A673 (cell line): ENCODE results near the gene SARS1. TPM values are rescaled to one million over a fixed set of nuclear protein-coding genes. Genes with fewer than 3 reads are reported as not detected.

Source experiments
- BruUV-seq: library from RNA; stranded (reverse); fragments of 400-500 nt; replicated peaks from 2 replicates; lab custom pipeline; 2021; lab: Mats Ljungman, UMichigan
- CTCF ChIA-PET: fragments of 300-600 bp; sonication (Branson Sonifier 250); formaldehyde crosslinking; loops from one replicate; lab custom pipeline; 2022; ENCODE audit warnings: antibody characterized with exemption; lab: Charles Lee
- POLR2A ChIA-PET: fragments of 300-600 bp; sonication (Branson Sonifier 250); formaldehyde crosslinking; loops from one replicate; lab custom pipeline; 2022; ENCODE audit warnings: antibody characterized with exemption; ENCODE audit not compliant: low non-redundant PET; lab: Charles Lee
- DNase-seq: peaks from one replicate; pipeline ENCODE4 v3.0.0-alpha.2; 2015; ENCODE audit warnings: low spot score
- H3K27ac ChIP-seq: fragments of 200-600 bp; sonication (generic); 2 replicates; pipeline ENCODE4 v1.5.1; 2016; ENCODE audit warnings: mixed run types, low read depth, mild to moderate bottlenecking, mixed read lengths, antibody characterized with exemption, low read length; ENCODE audit not compliant: poor library complexity, severe bottlenecking
- H3K27me3 ChIP-seq: fragments of 200-600 bp; sonication (generic); replicated peaks from 2 replicates; pipeline ENCODE4 v1.6.1; 2017; ENCODE audit warnings: mixed run types, low read depth, mild to moderate bottlenecking, mixed read lengths, antibody characterized with exemption, low read length; ENCODE audit not compliant: insufficient read depth, poor library complexity
- H3K36me3 ChIP-seq: fragments of 200-600 bp; sonication (generic); 2 replicates; pipeline ENCODE4 v1.6.1; 2016; ENCODE audit warnings: mixed run types, mild to moderate bottlenecking, mixed read lengths, antibody characterized with exemption, low read length; ENCODE audit not compliant: insufficient read depth, poor library complexity, severe bottlenecking
- H3K4me1 ChIP-seq: fragments of 200-600 bp; sonication (generic); 2 replicates; pipeline ENCODE4 v1.6.1; 2017; ENCODE audit warnings: mixed run types, mild to moderate bottlenecking, mixed read lengths, antibody characterized with exemption, low read length; ENCODE audit not compliant: insufficient read depth, poor library complexity, severe bottlenecking
- H3K4me3 ChIP-seq: fragments of 200-600 bp; sonication (generic); 2 replicates; pipeline ENCODE4 v1.5.1; 2016; ENCODE audit warnings: low read depth, mixed run types, mild to moderate bottlenecking, mixed read lengths, low read length; ENCODE audit not compliant: poor library complexity, severe bottlenecking
- H3K9me3 ChIP-seq: fragments of 200-600 bp; sonication (generic); 2 replicates; pipeline ENCODE4 v1.6.1; 2016; ENCODE audit warnings: mixed run types, low read depth, mild to moderate bottlenecking, mixed read lengths, antibody characterized with exemption, low read length; ENCODE audit not compliant: poor library complexity, severe bottlenecking
- CTCF ChIP-seq: fragments of 300-800, 200-600 bp; sonication (generic); conservative IDR thresholded peaks from 2 replicates; pipeline ENCODE4 v1.5.1; 2017; ENCODE audit warnings: low read depth, mild to moderate bottlenecking, antibody characterized with exemption, low read length, moderate library complexity, mixed read lengths
- EZH2 ChIP-seq: fragments of 200-600 bp; sonication (generic); IDR thresholded peaks from 2 replicates; pipeline ENCODE4 v1.6.1; 2017; ENCODE audit warnings: borderline replicate concordance, low read depth, mild to moderate bottlenecking, mixed read lengths, antibody characterized with exemption, low read length; ENCODE audit not compliant: poor library complexity, severe bottlenecking
- intact Hi-C: fragments of 100-400 bp; cut with micrococcal nuclease; formaldehyde crosslinking; loops from one replicate; pipeline ENCODE4 v1.10.0; 2022; ENCODE audit not compliant: unreplicated experiment
- total RNA-seq: library from RNA; stranded (reverse); gene quantifications from 2 replicates; pipeline ENCODE4 v1.2.3, GENCODE V29; 2021

The SARS1 gene
- total RNA-seq, 1 experiment from 2014 or later = 259 TPM

DNA sequence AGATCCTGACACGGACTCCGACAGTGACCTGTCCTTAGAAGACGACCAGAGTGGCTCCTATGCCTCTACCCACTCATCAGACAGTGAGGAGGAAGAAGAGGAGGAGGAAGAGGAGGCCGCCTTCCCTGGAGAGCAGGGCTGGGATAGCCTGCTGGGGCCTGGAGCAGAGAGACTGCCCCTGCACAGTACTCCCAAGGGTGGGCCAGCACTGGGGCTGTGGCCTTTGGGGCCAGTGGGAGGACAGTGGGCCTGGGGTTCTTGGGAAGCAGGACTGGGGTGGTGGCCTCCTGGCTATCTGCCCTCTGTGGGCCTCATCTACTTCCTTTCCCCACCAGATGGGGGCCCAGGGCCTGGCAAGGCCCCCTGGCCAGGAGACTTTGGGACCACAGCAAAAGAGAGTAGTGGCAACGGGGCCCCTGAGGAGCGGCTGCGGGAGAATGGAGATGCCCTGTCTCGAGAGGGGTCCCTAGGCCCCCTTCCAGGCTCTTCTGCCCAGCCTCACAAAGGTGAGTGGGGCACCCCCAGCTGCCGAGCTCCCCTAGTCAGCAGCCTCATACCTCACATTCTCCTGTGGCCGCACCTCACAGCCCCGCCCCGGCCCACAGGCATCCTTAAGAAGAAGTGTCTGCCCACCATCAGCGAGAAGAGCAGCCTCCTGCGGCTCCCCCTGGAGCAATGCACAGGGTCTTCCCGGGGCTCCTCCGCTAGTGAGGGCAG is 59.3 kb downstream of the SARS1 start:
- no peaks in the 10 kb centered on the region for H3K4me1 ChIP-seq
- H3K36me3 ChIP-seq = peaks cover 21% of the 10 kb centered on the region
- H3K27ac ChIP-seq = no peak overlapping the region
- no peak overlapping the region for H3K4me3 ChIP-seq
- no peak for TF ChIP-seq EZH2
- no peak for TF ChIP-seq CTCF
- no peaks in the 10 kb centered on the region for H3K9me3 ChIP-seq
- DNase-seq = no peak
- CTCF ChIA-PET = interaction anchor here (0.6 kb wide), 1 partner anchor 150 kb away, joined by 7 read pairs; no protein-coding TSS in a partner anchor
- H3K27me3 ChIP-seq = no peaks in the 10 kb centered on the region
- no TSS peak for BruUV-seq
- intact Hi-C loops = no loop called here
- POLR2A ChIA-PET = no interaction called here

GRCh38 chr1:109273570-109274288 is 60.0 kb downstream of the SARS1 start:
- H3K4me1 ChIP-seq = no peaks in the 10 kb centered on the region
- no peak overlapping the region for H3K4me3 ChIP-seq
- DNase-seq = no peak
- no TSS peak for BruUV-seq
- H3K36me3 ChIP-seq = peaks cover 18% of the 10 kb centered on the region
- H3K9me3 ChIP-seq = no peaks in the 10 kb centered on the region
- intact Hi-C loops = no loop called here
- ChIA-PET CTCF (interaction anchor here (0.6 kb wide), 1 partner anchor 149 kb away, joined by 7 read pairs; no protein-coding TSS in a partner anchor), POLR2A (no interaction called here)
- H3K27ac ChIP-seq = no peak overlapping the region
- TF ChIP-seq CTCF = no peak
- no peak for TF ChIP-seq EZH2
- H3K27me3 ChIP-seq = no peaks in the 10 kb centered on the region

DNA sequence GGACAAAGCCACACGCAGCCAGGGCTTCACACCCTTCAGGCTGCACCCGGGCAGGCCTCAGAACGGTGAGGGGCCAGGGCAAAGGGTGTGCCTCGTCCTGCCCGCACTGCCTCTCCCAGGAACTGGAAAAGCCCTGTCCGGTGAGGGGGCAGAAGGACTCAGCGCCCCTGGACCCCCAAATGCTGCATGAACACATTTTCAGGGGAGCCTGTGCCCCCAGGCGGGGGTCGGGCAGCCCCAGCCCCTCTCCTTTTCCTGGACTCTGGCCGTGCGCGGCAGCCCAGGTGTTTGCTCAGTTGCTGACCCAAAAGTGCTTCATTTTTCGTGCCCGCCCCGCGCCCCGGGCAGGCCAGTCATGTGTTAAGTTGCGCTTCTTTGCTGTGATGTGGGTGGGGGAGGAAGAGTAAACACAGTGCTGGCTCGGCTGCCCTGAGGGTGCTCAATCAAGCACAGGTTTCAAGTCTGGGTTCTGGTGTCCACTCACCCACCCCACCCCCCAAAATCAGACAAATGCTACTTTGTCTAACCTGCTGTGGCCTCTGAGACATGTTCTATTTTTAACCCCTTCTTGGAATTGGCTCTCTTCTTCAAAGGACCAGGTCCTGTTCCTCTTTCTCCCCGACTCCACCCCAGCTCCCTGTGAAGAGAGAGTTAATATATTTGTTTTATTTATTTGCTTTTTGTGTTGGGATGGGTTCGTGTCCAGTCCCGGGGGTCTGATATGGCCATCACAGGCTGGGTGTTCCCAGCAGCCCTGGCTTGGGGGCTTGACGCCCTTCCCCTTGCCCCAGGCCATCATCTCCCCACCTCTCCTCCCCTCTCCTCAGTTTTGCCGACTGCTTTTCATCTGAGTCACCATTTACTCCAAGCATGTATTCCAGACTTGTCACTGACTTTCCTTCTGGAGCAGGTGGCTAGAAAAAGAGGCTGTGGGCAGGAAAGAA is 61.1 kb downstream of the SARS1 start:
- no peaks in the 10 kb centered on the region for H3K4me1 ChIP-seq
- CTCF ChIA-PET = no interaction called here
- H3K36me3 ChIP-seq = peaks cover 22% of the 10 kb centered on the region
- intact Hi-C loops = no loop called here
- BruUV-seq = TSS peak; percentile 60
- no peak for TF ChIP-seq CTCF
- no peak for TF ChIP-seq EZH2
- no peaks in the 10 kb centered on the region for H3K27me3 ChIP-seq
- no peaks in the 10 kb centered on the region for H3K9me3 ChIP-seq
- H3K27ac ChIP-seq = no peak overlapping the region
- DNase-seq = no peak
- H3K4me3 ChIP-seq = no peak overlapping the region
- POLR2A ChIA-PET = no interaction called here
